IMR-90 (cell line): ENCODE measurements around the gene CARD19. TPM values are rescaled to one million over a fixed set of nuclear protein-coding genes. Genes with fewer than 3 reads are reported as not detected.
A peak's percentile ranks its signal among the peaks of the same experiment; 100 is the strongest.

ENCODE experiments used
- ATAC-seq: fragments of 200-7000 bp; cut with Tn5 transposase; 2 replicates; pipeline ENCODE4 v1.9.1; 2020; ENCODE audit warnings: low read depth, mild to moderate bottlenecking, moderate library complexity
- BruUV-seq: library from RNA; stranded (reverse); fragments of 400-500 nt; replicated peaks from 2 replicates; lab custom pipeline; 2021; lab: Mats Ljungman, UMichigan
- CTCF ChIA-PET: fragments of 300-600 bp; formaldehyde crosslinking; extraction: SDS; loops from one replicate; lab custom pipeline; 2021; ENCODE audit warnings: antibody characterized with exemption; lab: Yijun Ruan, JAX
- POLR2A ChIA-PET: fragments of 300-600 bp; sonication (Branson Sonifier 250); formaldehyde crosslinking; loops from one replicate; lab custom pipeline; 2022; ENCODE audit warnings: antibody characterized with exemption; ENCODE audit not compliant: unreplicated experiment; lab: Charles Lee
- DNase-seq: peaks from one replicate; pipeline ENCODE4 v3.0.0; 2013
- H2AFZ ChIP-seq: replicated peaks from 2 replicates; pipeline ENCODE3; 2013; ENCODE audit warnings: low read length, mild to moderate bottlenecking; ENCODE audit not compliant: poor library complexity
- H2AK5ac ChIP-seq: 2 replicates; pipeline ENCODE4 v1.6.1; 2013; ENCODE audit warnings: low read depth, low read length, inconsistent platforms
- H2AK9ac ChIP-seq: replicated peaks from 2 replicates; pipeline ENCODE3; 2013; ENCODE audit warnings: mild to moderate bottlenecking, low read depth, low read length, moderate library complexity; ENCODE audit not compliant: poor library complexity
- H2BK120ac ChIP-seq: 2 replicates; pipeline ENCODE4 v1.6.1; 2013; ENCODE audit warnings: low read depth, low read length, inconsistent platforms
- H2BK15ac ChIP-seq: 3 replicates; pipeline ENCODE4 v1.6.1; 2013; ENCODE audit warnings: low read depth, low read length, inconsistent platforms
- H2BK20ac ChIP-seq: 2 replicates; pipeline ENCODE4 v1.6.1; 2013; ENCODE audit warnings: low read depth, mild to moderate bottlenecking, inconsistent platforms, low read length, moderate library complexity
- H2BK5ac ChIP-seq: 2 replicates; pipeline ENCODE4 v1.6.1; 2013; ENCODE audit warnings: mild to moderate bottlenecking, low read depth, low read length, inconsistent platforms; ENCODE audit not compliant: poor library complexity, severe bottlenecking
- H3K14ac ChIP-seq: replicated peaks from 2 replicates; pipeline ENCODE4 v1.6.1; 2013; ENCODE audit warnings: low read depth, low read length, inconsistent platforms
- H3K18ac ChIP-seq: 2 replicates; pipeline ENCODE4 v1.6.1; 2013; ENCODE audit warnings: low read depth, low read length, control low read depth
- H3K23ac ChIP-seq: 2 replicates; pipeline ENCODE4 v1.6.1; 2013; ENCODE audit warnings: low read depth, low read length, inconsistent platforms
- H3K27ac ChIP-seq: 2 replicates; pipeline ENCODE4 v1.5.1; 2013; ENCODE audit warnings: mild to moderate bottlenecking, control low read depth, low read length; ENCODE audit not compliant: insufficient read depth
- H3K27me3 ChIP-seq: 2 replicates; pipeline ENCODE4 v1.6.1; 2013; ENCODE audit warnings: low read length; ENCODE audit not compliant: control insufficient read depth, insufficient read depth
- H3K36me3 ChIP-seq: 2 replicates; pipeline ENCODE4 v1.6.1; 2013; ENCODE audit warnings: low read length, mixed read lengths; ENCODE audit not compliant: control insufficient read depth, insufficient read depth
- H3K4ac ChIP-seq: 2 replicates; pipeline ENCODE4 v1.6.1; 2013; ENCODE audit warnings: low read depth, low read length, inconsistent platforms
- H3K4me1 ChIP-seq: 2 replicates; pipeline ENCODE4 v1.6.1; 2013; ENCODE audit warnings: low read length, mixed read lengths; ENCODE audit not compliant: control insufficient read depth, insufficient read depth
- H3K4me2 ChIP-seq: 2 replicates; pipeline ENCODE4 v1.6.1; 2013; ENCODE audit warnings: low read depth, mild to moderate bottlenecking, control low read depth, low read length, moderate library complexity
- H3K4me3 ChIP-seq: 2 replicates; pipeline ENCODE4 v1.5.1; 2013; ENCODE audit warnings: low read depth, mild to moderate bottlenecking, control low read depth, low read length, moderate library complexity; ENCODE audit not compliant: insufficient read depth
- H3K56ac ChIP-seq: 2 replicates; pipeline ENCODE4 v1.6.1; 2013; ENCODE audit warnings: low read length, inconsistent platforms; ENCODE audit not compliant: insufficient read depth; ENCODE audit errors: extremely low read depth
- H3K79me1 ChIP-seq, 2 experiments: 2 replicates each; pipeline ENCODE4 v1.6.1; 2013; ENCODE audit warnings: low read length in 2 of 2, inconsistent platforms in 1 of 2, low read depth in 1 of 2
- H3K9ac ChIP-seq: 2 replicates; pipeline ENCODE4 v1.6.1; 2013; ENCODE audit warnings: low read depth, low read length, control low read depth
- H3K9me1 ChIP-seq: 2 replicates; pipeline ENCODE4 v1.6.1; 2013; ENCODE audit warnings: low read length, inconsistent platforms; ENCODE audit not compliant: insufficient read depth
- H3K9me3 ChIP-seq: 2 replicates; pipeline ENCODE4 v1.6.1; 2013; ENCODE audit warnings: low read length; ENCODE audit not compliant: control insufficient read depth, insufficient read depth
- H4K20me1 ChIP-seq: 2 replicates; pipeline ENCODE4 v1.6.1; 2013; ENCODE audit warnings: low read length, inconsistent platforms; ENCODE audit not compliant: insufficient read depth
- H4K5ac ChIP-seq: 2 replicates; pipeline ENCODE4 v1.6.1; 2013; ENCODE audit warnings: mild to moderate bottlenecking, low read depth, low read length, control low read depth
- H4K8ac ChIP-seq, 2 experiments: 2 replicates each; pipeline ENCODE4 v1.6.1; 2013; ENCODE audit warnings: low read depth in 2 of 2, low read length in 2 of 2, control low read depth in 1 of 2, inconsistent platforms in 1 of 2
- H4K91ac ChIP-seq: 2 replicates; pipeline ENCODE4 v1.6.1; 2013; ENCODE audit warnings: low read depth, low read length, inconsistent platforms; ENCODE audit not compliant: insufficient read depth
- BHLHE40 ChIP-seq: fragments of 150-350 bp; IDR thresholded peaks from 2 replicates; pipeline ENCODE4 v1.6.1; 2016; ENCODE audit warnings: mild to moderate bottlenecking, low read depth, low read length
- CHD1 ChIP-seq: IDR thresholded peaks from 2 replicates; pipeline ENCODE4 v1.6.1; 2012; ENCODE audit warnings: low read depth, low read length, improper control_type of control experiment
- CTCF ChIP-seq: conservative IDR thresholded peaks from 2 replicates; pipeline ENCODE4 v1.5.1; 2012; ENCODE audit warnings: mild to moderate bottlenecking, low read depth, low read length, improper control_type of control experiment
- ELK1 ChIP-seq: fragments of 150-350 bp; IDR thresholded peaks from 2 replicates; pipeline ENCODE4 v1.6.1; 2016; ENCODE audit warnings: low read depth, mild to moderate bottlenecking, low read length, moderate library complexity, borderline replicate concordance
- FOS ChIP-seq: fragments of 150-350 bp; IDR thresholded peaks from 2 replicates; pipeline ENCODE4 v1.6.1; 2016; ENCODE audit warnings: low read depth, low read length
- MAFK ChIP-seq: IDR thresholded peaks from 2 replicates; pipeline ENCODE4 v1.6.1; 2012; ENCODE audit warnings: low read depth, low read length, improper control_type of control experiment
- MAZ ChIP-seq: IDR thresholded peaks from 2 replicates; pipeline ENCODE4 v1.6.1; 2012; ENCODE audit warnings: low read depth, mild to moderate bottlenecking, low read length, improper control_type of control experiment, moderate library complexity, borderline replicate concordance
- MXI1 ChIP-seq: IDR thresholded peaks from 2 replicates; pipeline ENCODE4 v1.6.1; 2012; ENCODE audit warnings: low read depth, mild to moderate bottlenecking, low read length, moderate library complexity, borderline replicate concordance
- NFE2L2 ChIP-seq: fragments of 150-350 bp; IDR thresholded peaks from 2 replicates; pipeline ENCODE4 v1.6.1; 2016; ENCODE audit warnings: low read depth, mild to moderate bottlenecking, low read length
- POLR2A ChIP-seq: IDR thresholded peaks from 2 replicates; pipeline ENCODE4 v1.6.1; 2012; ENCODE audit warnings: mild to moderate bottlenecking, low read depth, low read length
- SMC3 ChIP-seq: fragments of 150-350 bp; IDR thresholded peaks from 2 replicates; pipeline ENCODE4 v1.6.1; 2016; ENCODE audit warnings: low read depth, mild to moderate bottlenecking, antibody characterized with exemption, low read length, moderate library complexity
- WGBS, 2 experiments: methylation state at CpG; one replicate each; pipeline versions ENCODE4 v1.1.5 to v1.1.7; 2013; ENCODE audit warnings: missing lambda C conversion rate in 2 of 2; ENCODE audit not compliant: insufficient read length in 1 of 2; ENCODE audit errors: extremely low coverage in 2 of 2; 5-methylcytosine and 5-hydroxymethylcytosine counted together
- dilution Hi-C: fragments of 300-500 bp; cut with HindIII; formaldehyde crosslinking; loops from one replicate; pipeline ENCODE4 v1.14.3; 2018; ENCODE audit warnings: low sequenced_read_pairs; ENCODE audit not compliant: unreplicated experiment
- in situ Hi-C: fragments of 300-500 bp; cut with MboI; formaldehyde crosslinking; loops from 3 replicates; pipeline ENCODE4 v1.14.3; 2019; ENCODE audit warnings: low sequenced_read_pairs, inconsistent platforms, mixed read lengths
- intact Hi-C: fragments of 100-400 bp; cut with micrococcal nuclease; formaldehyde crosslinking; loops from 2 replicates; pipeline ENCODE4 v1.10.0; 2022
- polyA plus RNA-seq, 3 experiments: library from polyadenylated mRNA; depleted of rRNA; stranded (reverse); fragments of >200 nt; gene quantifications; 2 replicates each; pipeline ENCODE4 v1.2.3, GENCODE V29; 2012; ENCODE audit warnings: low replicate concordance in 1 of 3
- total RNA-seq: library from RNA; depleted of rRNA; stranded (reverse); fragments of >200 nt; gene quantifications from 2 replicates; pipeline ENCODE4 v1.2.3, GENCODE V29; 2012

CARD19 gene
- total and polyA plus RNA-seq, 2 of the 4 experiments (the other 2 are of a cell fraction) = 17.4 to 111 TPM

- Histone ChIP-seq H3K36me3 (no peaks in the 10 kb centered on the region), H4K8ac (no peak overlapping the region; a peak in 1 of 4 replicates), H2BK15ac (no peak overlapping the region), H2BK20ac (no peak overlapping the region), H3K27me3 (peaks cover 11% of the 10 kb centered on the region; the same call in 1 of the 2 replicates), H3K4ac (no peak overlapping the region), H3K9ac (no peak overlapping the region), H4K91ac (no peak overlapping the region), H4K20me1 (no peaks in the 10 kb centered on the region), H3K4me3 (no peak overlapping the region), H2AK9ac (peak overlapping the region; percentile 28), H4K5ac (no peak overlapping the region), H3K14ac (no peak overlapping the region), H3K9me1 (no peaks in the 10 kb centered on the region; the same call in 1 of the 2 replicates), H3K27ac (no peak overlapping the region), H2BK5ac (no peak overlapping the region), H3K18ac (no peak overlapping the region), H2AFZ (peak overlapping the region; percentile 49), H3K23ac (no peak overlapping the region), H3K79me1 (no peaks in the 10 kb centered on the region), H3K9me3 (no peaks in the 10 kb centered on the region), H2BK120ac (no peak overlapping the region), H3K4me2 (no peak overlapping the region), H2AK5ac (0 out of 2 replicates have a peak overlapping the region, but pooled peaks have one; percentile 16), H3K56ac (no peak overlapping the region), H3K4me1 (peaks cover 2% of the 10 kb centered on the region; the same call in 1 of the 2 replicates)
- TF ChIP-seq MAZ (no peak), POLR2A (no peak), NFE2L2 (no peak), ELK1 (no peak), MXI1 (no peak), CTCF (no peak), BHLHE40 (no peak), MAFK (no peak), CHD1 (no peak), SMC3 (no peak), FOS (no peak)
- POLR2A ChIA-PET = no interaction called here
- WGBS, 2 experiments = 100% methylated on average over 1 of the region's 7 CpGs; no CpG with 5 or more reads in 1 of the 2 experiments
- intact Hi-C loops (no loop called here), in situ Hi-C loops (no loop called here), dilution Hi-C loops (no loop called here)
- ATAC-seq (no peak), DNase-seq (no peak)
- CTCF ChIA-PET = interaction anchor here (0.8 kb wide), 1 partner anchor 56 kb away, joined by 3 read pairs; no protein-coding TSS in a partner anchor
- BruUV-seq = no TSS peak
Observed at GRCh38 chr9:93059715-93060578, 36.1 kb upstream of the CARD19 start.
